ENCODE results near the gene EDC3. TPM values are rescaled to one million over a fixed set of nuclear protein-coding genes. Genes with fewer than 3 reads are reported as not detected.

EDC3 gene
- total RNA-seq, 1 donor from 2014 or later, result 62.6 TPM

GRCh38 chr15:74682954-74683353, 12.9 kb downstream of the EDC3 start:
- Mint-ChIP-seq H3K27ac (no peak overlapping the region), H3K36me3 (ENCODE audit: insufficient read depth) (peaks cover 19% of the 10 kb centered on the region), H3K9me3 (ENCODE audit: low read depth) (peaks cover 10% of the 10 kb centered on the region), H3K4me3 (ENCODE audit: low read depth) (no peak overlapping the region), H3K4me1 (ENCODE audit: low read depth) (no peaks in the 10 kb centered on the region), H3K27me3 (no peaks in the 10 kb centered on the region)
- no peak for TF ChIP-seq CTCF (IDR thresholded peaks at IDR 0.05; ENCODE audit: unreplicated experiment)
- no peak for DNase-seq (ENCODE audit: low spot score, unreplicated experiment)

GRCh38 chr15:74680456-74680855, 15.4 kb downstream of the EDC3 start:
- Mint-ChIP-seq H3K36me3 (ENCODE audit: insufficient read depth) (peaks cover 16% of the 10 kb centered on the region), H3K4me1 (ENCODE audit: low read depth) (no peaks in the 10 kb centered on the region), H3K4me3 (ENCODE audit: low read depth) (no peak overlapping the region), H3K27ac (no peak overlapping the region), H3K27me3 (no peaks in the 10 kb centered on the region), H3K9me3 (ENCODE audit: low read depth) (peaks cover 8% of the 10 kb centered on the region)
- no peak for TF ChIP-seq CTCF (IDR thresholded peaks at IDR 0.05; ENCODE audit: unreplicated experiment)
- DNase-seq (ENCODE audit: low spot score, unreplicated experiment), result no peak

GRCh38 chr15:74676801-74677200, 19.0 kb downstream of the EDC3 start:
- H3K9me3 Mint-ChIP-seq (ENCODE audit: low read depth), result no peaks in the 10 kb centered on the region
- no peak overlapping the region for H3K27ac Mint-ChIP-seq
- H3K27me3 Mint-ChIP-seq, result no peaks in the 10 kb centered on the region
- no peak overlapping the region for H3K4me3 Mint-ChIP-seq (ENCODE audit: low read depth)
- H3K36me3 Mint-ChIP-seq (ENCODE audit: insufficient read depth), result peaks cover 9% of the 10 kb centered on the region
- no peaks in the 10 kb centered on the region for H3K4me1 Mint-ChIP-seq (ENCODE audit: low read depth)
- no peak for DNase-seq (ENCODE audit: low spot score, unreplicated experiment)
- no peak for TF ChIP-seq CTCF (IDR thresholded peaks at IDR 0.05; ENCODE audit: unreplicated experiment)

GRCh38 chr15:74674161-74674560, 21.7 kb downstream of the EDC3 start:
- Mint-ChIP-seq H3K4me3 (ENCODE audit: low read depth) (no peak overlapping the region), H3K9me3 (ENCODE audit: low read depth) (no peaks in the 10 kb centered on the region), H3K36me3 (ENCODE audit: insufficient read depth) (peaks cover 12% of the 10 kb centered on the region), H3K4me1 (ENCODE audit: low read depth) (no peaks in the 10 kb centered on the region), H3K27me3 (no peaks in the 10 kb centered on the region), H3K27ac (no peak overlapping the region)
- TF ChIP-seq CTCF (IDR thresholded peaks at IDR 0.05; ENCODE audit: unreplicated experiment), result no peak
- no peak for DNase-seq (ENCODE audit: low spot score, unreplicated experiment)

- no peak for DNase-seq (ENCODE audit: low spot score, unreplicated experiment)
- H3K9me3 Mint-ChIP-seq (ENCODE audit: low read depth), result no peaks in the 10 kb centered on the region
- H3K36me3 Mint-ChIP-seq (ENCODE audit: insufficient read depth), result peaks cover 12% of the 10 kb centered on the region
- no peak for TF ChIP-seq CTCF (IDR thresholded peaks at IDR 0.05; ENCODE audit: unreplicated experiment)
- no peak overlapping the region for H3K4me3 Mint-ChIP-seq (ENCODE audit: low read depth)
- no peaks in the 10 kb centered on the region for H3K4me1 Mint-ChIP-seq (ENCODE audit: low read depth)
- H3K27me3 Mint-ChIP-seq, result no peaks in the 10 kb centered on the region
- no peak overlapping the region for H3K27ac Mint-ChIP-seq
Observed at GRCh38 chr15:74669627-74670026, 26.2 kb downstream of the EDC3 start.

All from progenitor cell of endocrine pancreas (in vitro differentiated cells).